ENCODE data around the gene CTIF. TPM values are rescaled to one million over a fixed set of nuclear protein-coding genes. Genes with fewer than 3 reads are reported as not detected.

The CTIF gene
- total RNA-seq: 60.0 TPM
- long read RNA-seq, full-length matches to known transcripts: 6 of 37 reads
- long read RNA-seq, partial matches to known transcripts: 3 of 37 reads
- long read RNA-seq, other reads (novel, unspliced or antisense): 28 of 37 reads

- peak within 1 kb of the TSS; percentile 96 for H3K27ac ChIP-seq (replicated peaks)
- peaks cover 56% of the 10 kb centered on the region for H3K4me1 ChIP-seq
- TF ChIP-seq CTCF (IDR thresholded peaks at IDR 0.05; ENCODE audit: borderline replicate concordance): no peak
- intact Hi-C loops (cut with micrococcal nuclease): no loop called here
- peak within 1 kb of the TSS; percentile 97 for H3K4me3 ChIP-seq
- peak; percentile 97 for DNase-seq
- no peaks in the 10 kb centered on the region for H3K36me3 ChIP-seq
- H3K27me3 ChIP-seq (ENCODE audit: low read depth): no peaks in the 10 kb centered on the region
- H3K9me3 ChIP-seq (replicated peaks): no peaks in the 10 kb centered on the region
Measured at GRCh38 chr18:48538531-48539405, at the start of gene CTIF. CTIF (plus strand) TSS chr18:48539031; CDS start chr18:48619566, 80,535 bp downstream.

- intact Hi-C loops (cut with micrococcal nuclease): no loop called here
- TF ChIP-seq CTCF (IDR thresholded peaks at IDR 0.05; ENCODE audit: borderline replicate concordance): no peak
- peaks cover 5% of the 10 kb centered on the region for H3K9me3 ChIP-seq (replicated peaks)
- no peaks in the 10 kb centered on the region for H3K36me3 ChIP-seq
- DNase-seq: no peak
- H3K27ac ChIP-seq (replicated peaks): peak overlapping the region; percentile 32
- no peaks in the 10 kb centered on the region for H3K27me3 ChIP-seq (ENCODE audit: low read depth)
- H3K4me1 ChIP-seq: peaks cover 51% of the 10 kb centered on the region
- H3K4me3 ChIP-seq: no peak overlapping the region
Measured at GRCh38 chr18:48490641-48491293, 48.1 kb upstream of the CTIF start.

GRCh38 chr18:48492880-48493279 is 46.0 kb upstream of the CTIF start:
- intact Hi-C loops (cut with micrococcal nuclease): no loop called here

GRCh38 chr18:48493434-48494230 is 45.2 kb upstream of the CTIF start:
- Histone ChIP-seq H3K36me3 (no peaks in the 10 kb centered on the region), H3K27ac (replicated peaks) (no peak overlapping the region), H3K4me3 (no peak overlapping the region), H3K4me1 (peaks cover 37% of the 10 kb centered on the region), H3K9me3 (replicated peaks) (peaks cover 13% of the 10 kb centered on the region), H3K27me3 (ENCODE audit: low read depth) (no peaks in the 10 kb centered on the region)
- intact Hi-C loops (cut with micrococcal nuclease): no loop called here
- DNase-seq: no peak
- no peak for TF ChIP-seq CTCF (IDR thresholded peaks at IDR 0.05; ENCODE audit: borderline replicate concordance)

More at GRCh38 chr18:48492880-48493279, 46.0 kb upstream of the CTIF start:
- DNase-seq: no peak
- no peaks in the 10 kb centered on the region for H3K36me3 ChIP-seq
- H3K9me3 ChIP-seq (replicated peaks): peaks cover 10% of the 10 kb centered on the region
- H3K27me3 ChIP-seq (ENCODE audit: low read depth): no peaks in the 10 kb centered on the region
- H3K4me3 ChIP-seq: no peak overlapping the region
- no peak overlapping the region for H3K27ac ChIP-seq (replicated peaks)
- H3K4me1 ChIP-seq: peaks cover 44% of the 10 kb centered on the region
- TF ChIP-seq CTCF (IDR thresholded peaks at IDR 0.05; ENCODE audit: borderline replicate concordance): no peak

- intact Hi-C loops (cut with micrococcal nuclease): no loop called here
- Histone ChIP-seq H3K27ac (replicated peaks) (no peak overlapping the region), H3K4me3 (no peak overlapping the region), H3K27me3 (ENCODE audit: low read depth) (no peaks in the 10 kb centered on the region), H3K36me3 (no peaks in the 10 kb centered on the region), H3K4me1 (peaks cover 14% of the 10 kb centered on the region), H3K9me3 (replicated peaks) (peaks cover 8% of the 10 kb centered on the region)
- TF ChIP-seq CTCF (IDR thresholded peaks at IDR 0.05; ENCODE audit: borderline replicate concordance): no peak
- DNase-seq: no peak
Measured at GRCh38 chr18:48497863-48498262, 41.0 kb upstream of the CTIF start.

All from left ventricle myocardium inferior (tissue), 1 donor.